Fibroblast of pulmonary artery (primary cell): Measurements from ENCODE around the gene FLT3.
"Not testable (repeated sequence)": the region's sequence is repeated elsewhere in the genome, so short reads cannot be mapped to it uniquely, and the experiment has no call there.

Source experiments
- DNase-seq: peaks from one replicate; pipeline ENCODE4 v3.0.0-alpha.2; 2010; ENCODE audit warnings: low read depth
- H3K4me3 ChIP-seq: replicated peaks from 2 replicates; pipeline ENCODE4 v1.5.1; 2011; ENCODE audit warnings: low read depth, mild to moderate bottlenecking, control low read depth, low read length, moderate library complexity
- TF ChIP-seq, protein P1 (sequence below): IDR thresholded peaks from 2 replicates; pipeline ENCODE4 v1.5.1; 2011; ENCODE audit warnings: mild to moderate bottlenecking, control low read depth, low read length, inconsistent platforms; ENCODE audit errors: missing control alignments

The FLT3 gene

DNA sequence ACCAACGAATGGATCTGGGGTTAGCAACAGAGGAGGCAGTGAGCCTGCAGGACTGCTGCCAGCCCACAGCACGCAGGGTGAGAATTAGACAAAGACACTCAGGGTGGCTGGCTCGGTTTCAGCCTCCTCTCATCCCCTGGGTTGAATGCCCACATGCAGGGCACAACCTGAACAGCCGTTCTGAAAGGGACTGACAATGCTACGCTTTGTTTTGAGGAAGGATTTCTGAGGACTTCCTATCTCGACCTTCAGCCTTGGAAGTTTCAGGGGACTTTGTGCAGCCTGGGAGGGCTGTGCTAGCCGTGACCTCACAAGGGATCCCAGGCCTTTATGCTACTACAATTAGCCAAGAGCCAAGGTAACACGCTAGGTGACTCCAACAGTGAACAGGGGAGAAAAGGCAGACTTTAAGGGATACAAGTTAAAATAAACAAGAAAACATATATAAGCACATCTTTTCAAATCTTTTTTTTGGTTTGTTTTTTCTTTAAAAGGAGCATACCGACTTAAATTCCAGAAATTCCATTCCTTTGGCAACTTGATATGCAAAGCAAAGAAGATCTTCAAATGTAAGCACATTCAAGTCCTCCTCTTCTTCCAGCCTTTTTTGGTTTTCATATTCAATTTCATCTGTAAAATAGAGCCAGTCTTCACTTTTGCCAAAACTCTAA, 77.4 kb downstream of the FLT3 start:
- H3K4me3 ChIP-seq: no peak overlapping the region
- peak; percentile 16 for DNase-seq
- TF ChIP-seq, protein P1, sequence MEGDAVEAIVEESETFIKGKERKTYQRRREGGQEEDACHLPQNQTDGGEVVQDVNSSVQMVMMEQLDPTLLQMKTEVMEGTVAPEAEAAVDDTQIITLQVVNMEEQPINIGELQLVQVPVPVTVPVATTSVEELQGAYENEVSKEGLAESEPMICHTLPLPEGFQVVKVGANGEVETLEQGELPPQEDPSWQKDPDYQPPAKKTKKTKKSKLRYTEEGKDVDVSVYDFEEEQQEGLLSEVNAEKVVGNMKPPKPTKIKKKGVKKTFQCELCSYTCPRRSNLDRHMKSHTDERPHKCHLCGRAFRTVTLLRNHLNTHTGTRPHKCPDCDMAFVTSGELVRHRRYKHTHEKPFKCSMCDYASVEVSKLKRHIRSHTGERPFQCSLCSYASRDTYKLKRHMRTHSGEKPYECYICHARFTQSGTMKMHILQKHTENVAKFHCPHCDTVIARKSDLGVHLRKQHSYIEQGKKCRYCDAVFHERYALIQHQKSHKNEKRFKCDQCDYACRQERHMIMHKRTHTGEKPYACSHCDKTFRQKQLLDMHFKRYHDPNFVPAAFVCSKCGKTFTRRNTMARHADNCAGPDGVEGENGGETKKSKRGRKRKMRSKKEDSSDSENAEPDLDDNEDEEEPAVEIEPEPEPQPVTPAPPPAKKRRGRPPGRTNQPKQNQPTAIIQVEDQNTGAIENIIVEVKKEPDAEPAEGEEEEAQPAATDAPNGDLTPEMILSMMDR: no peak

DNA sequence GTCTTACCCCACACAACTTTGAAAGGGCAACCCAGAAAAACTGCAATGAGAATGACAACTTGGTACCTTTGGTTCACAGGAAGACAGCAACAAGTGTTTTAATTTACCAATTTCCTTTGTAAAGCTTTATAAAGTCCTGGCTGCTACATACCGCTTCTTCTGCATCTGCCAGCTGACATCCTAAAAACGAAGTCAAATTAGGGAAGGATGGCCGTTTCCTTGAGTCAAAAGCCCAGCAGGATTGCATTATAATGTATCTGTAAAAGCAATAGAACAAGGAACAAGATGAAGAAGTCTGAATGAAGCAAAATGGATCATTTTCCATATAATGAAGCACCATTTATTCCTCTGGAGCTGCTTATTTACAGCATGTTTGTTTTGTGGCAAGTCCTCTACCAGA, 86.1 kb downstream of the FLT3 start:
- TF ChIP-seq, protein P1: no peak
- no peak overlapping the region for H3K4me3 ChIP-seq
- DNase-seq: no peak

DNA sequence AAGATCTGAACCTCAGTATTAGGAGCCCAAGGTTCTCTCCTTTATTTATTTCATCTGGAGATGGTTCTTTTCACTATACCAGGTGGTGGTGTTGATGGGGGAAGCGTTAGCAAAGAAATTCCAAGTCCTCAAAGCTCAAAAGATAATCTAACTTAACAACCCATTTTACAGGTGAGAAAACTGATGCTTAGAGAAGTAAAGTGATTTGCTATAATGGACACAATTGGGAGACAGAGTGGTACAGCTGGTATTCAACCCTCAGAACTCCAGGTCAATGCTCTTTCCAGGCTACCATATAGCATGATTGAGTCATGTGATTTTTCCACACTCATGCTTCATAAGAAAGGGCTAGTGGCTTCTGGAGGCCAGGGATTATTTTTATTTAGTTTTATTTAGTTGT, 86.9 kb downstream of the FLT3 start:
- no peak overlapping the region for H3K4me3 ChIP-seq
- TF ChIP-seq, protein P1: no peak
- no peak for DNase-seq

DNA sequence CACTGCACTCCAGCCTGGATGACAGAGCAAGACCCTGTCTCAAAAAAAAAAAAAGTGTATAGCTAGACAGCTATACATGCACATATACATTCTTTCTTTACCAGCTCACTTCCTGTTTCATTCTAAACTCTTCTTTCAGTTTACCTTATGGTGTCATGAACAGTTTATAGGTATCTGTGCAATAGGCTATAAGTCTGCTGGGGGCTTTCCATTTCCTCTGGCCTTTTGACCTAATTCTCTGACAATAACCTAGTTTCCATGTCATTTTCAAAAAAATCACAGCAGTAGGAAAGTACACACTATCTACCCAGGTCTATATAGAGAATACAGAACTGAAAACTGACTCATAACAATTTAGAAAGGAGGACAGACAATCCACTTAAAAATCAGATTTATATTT, 87.5 kb downstream of the FLT3 start:
- H3K4me3 ChIP-seq: no peak overlapping the region
- DNase-seq: no peak
- TF ChIP-seq, protein P1: no peak

DNA sequence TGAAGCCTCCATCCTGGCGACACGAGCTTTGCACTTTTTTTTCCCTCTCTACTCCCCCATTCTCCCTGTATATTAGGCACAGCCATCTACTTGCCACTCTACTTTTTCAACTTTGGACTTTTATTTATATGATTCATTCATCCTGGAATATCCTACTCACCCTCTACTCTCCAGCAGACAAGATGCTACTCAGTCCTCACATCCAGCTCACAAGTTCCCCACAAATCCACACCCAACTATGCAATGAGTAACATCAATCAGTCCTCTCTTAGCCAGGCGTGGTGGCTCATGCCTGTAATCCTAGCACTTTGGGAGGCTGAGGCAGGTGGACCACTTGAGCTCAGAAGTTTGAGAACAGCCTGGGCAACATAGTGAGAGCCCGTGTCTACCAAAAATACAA, 88.0 kb downstream of the FLT3 start:
- TF ChIP-seq, protein P1: no peak
- no peak overlapping the region for H3K4me3 ChIP-seq
- DNase-seq: no peak

DNA sequence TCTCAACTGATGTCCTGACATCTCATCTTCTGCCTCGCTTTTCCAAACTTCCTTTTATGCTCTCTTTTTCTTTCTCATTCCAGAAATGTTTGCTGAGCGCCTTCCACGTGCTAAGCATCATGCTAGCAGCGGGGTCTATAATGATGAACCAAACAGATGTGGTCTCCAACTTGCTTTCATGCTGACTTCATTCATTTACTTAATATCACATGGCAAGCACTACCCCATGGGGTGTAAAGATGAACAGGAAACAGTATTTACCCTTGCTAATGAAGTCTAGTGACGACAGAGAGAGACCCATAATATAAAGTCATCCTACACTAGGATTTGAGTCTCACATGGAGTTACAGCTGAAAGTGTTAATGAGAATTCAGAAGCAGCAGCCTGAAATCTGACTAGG, 90.3 kb downstream of the FLT3 start:
- no peak overlapping the region for H3K4me3 ChIP-seq
- DNase-seq: no peak

DNA sequence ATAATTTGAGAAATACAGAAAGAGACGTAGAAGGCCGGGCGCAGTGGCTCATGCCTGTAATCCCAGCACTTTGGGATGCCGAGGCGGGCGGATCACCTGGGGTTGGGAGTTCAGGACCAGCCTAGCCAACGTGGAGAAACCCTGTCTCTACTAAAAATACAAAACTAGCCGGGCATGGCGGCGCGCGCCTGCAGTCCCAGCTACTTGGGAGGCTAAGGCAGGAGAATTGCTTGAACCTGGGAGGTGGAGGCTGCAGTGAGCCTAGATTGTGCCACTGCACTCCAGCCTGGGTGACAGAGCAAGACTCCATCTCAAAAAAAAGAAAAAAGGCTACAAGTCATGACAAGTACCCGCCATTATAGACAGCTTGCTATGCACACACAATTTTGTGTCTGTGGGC, 95.4 kb downstream of the FLT3 start:
- not testable (repeated sequence) for H3K4me3 ChIP-seq, DNase-seq

More for the DNA sequence above, 90.3 kb downstream of the FLT3 start:
- TF ChIP-seq, protein P1: no peak
